SK-N-SH (cell line): ENCODE measurements around the gene PAPOLB. TPM values are rescaled to one million over a fixed set of nuclear protein-coding genes. Genes with fewer than 3 reads are reported as not detected.

Source experiments
- CTCF ChIA-PET: fragments of 300-600, 350-600 bp; formaldehyde crosslinking; extraction: SDS; loops from one replicate; lab custom pipeline; 2021; lab: Yijun Ruan, JAX
- POLR2A ChIA-PET: fragments of 350-600 bp; sonication (Branson Sonifier 250); formaldehyde crosslinking; extraction: SDS; loops from one replicate; lab custom pipeline; 2020; ENCODE audit warnings: antibody characterized with exemption, inconsistent platforms; lab: Yijun Ruan, JAX
- DNase-seq: peaks from one replicate; pipeline ENCODE4 v3.0.0; 2012
- H2AFZ ChIP-seq: fragments of 200-600 bp; sonication (generic); 2 replicates; pipeline ENCODE4 v1.8.1; 2016; ENCODE audit warnings: antibody characterized with exemption, mild to moderate bottlenecking, low read depth
- H3F3A ChIP-seq: fragments of 200-600 bp; sonication (generic); replicated peaks from 2 replicates; pipeline ENCODE3; 2016; ENCODE audit warnings: antibody characterized with exemption, mild to moderate bottlenecking; ENCODE audit not compliant: insufficient read depth
- H3K27ac ChIP-seq, 2 experiments: fragments of 200-500 bp in 1 of 2; fragments of 200-600 bp in 1 of 2; sonication (Bioruptor generic) in 1 of 2; sonication (generic), shearing (Covaris generic) in 1 of 2; 2 replicates each; pipeline versions ENCODE4 v1.5.1 to v1.6.1; 2014 to 2016; ENCODE audit warnings: low read depth in 2 of 2, inconsistent platforms in 1 of 2, low read length in 1 of 2, mild to moderate bottlenecking in 1 of 2, mixed read lengths in 1 of 2
- H3K27me3 ChIP-seq: fragments of 200-600 bp; sonication (generic), shearing (Covaris generic); 2 replicates; pipeline ENCODE4 v1.6.1; 2016; ENCODE audit warnings: mixed run types; ENCODE audit not compliant: insufficient read depth
- H3K36me3 ChIP-seq, 2 experiments: fragments of 200-500 bp in 1 of 2; fragments of 200-600 bp in 1 of 2; sonication (Bioruptor generic) in 1 of 2; sonication (generic) in 1 of 2; replicated peaks in 1 of 2; 2 replicates each; pipeline versions ENCODE3 to v1.5.1; 2014 to 2016; ENCODE audit warnings: low read length in 1 of 2, mild to moderate bottlenecking in 1 of 2; ENCODE audit not compliant: insufficient read depth in 2 of 2, control insufficient read depth in 1 of 2
- H3K4me1 ChIP-seq, 2 experiments: fragments of 200-500 bp in 1 of 2; fragments of 200-600 bp in 1 of 2; sonication (Bioruptor generic) in 1 of 2; sonication (generic), shearing (Covaris generic) in 1 of 2; 2 replicates each; pipeline versions ENCODE4 v1.5.1 to v1.6.1; 2014 to 2016; ENCODE audit warnings: low read depth in 1 of 2, low read length in 1 of 2, mixed run types in 1 of 2; ENCODE audit not compliant: insufficient read depth in 2 of 2, control insufficient read depth in 1 of 2
- H3K4me2 ChIP-seq: fragments of 200-600 bp; sonication (generic), shearing (Covaris generic); 2 replicates; pipeline ENCODE4 v1.6.1; 2017; ENCODE audit warnings: mixed run types
- H3K4me3 ChIP-seq, 2 experiments: fragments of 200-500 bp in 1 of 2; fragments of 200-600 bp in 1 of 2; sonication (Bioruptor generic) in 1 of 2; sonication (generic), shearing (Covaris generic) in 1 of 2; 2 replicates each; pipeline versions ENCODE4 v1.5.1 to v1.8.1; 2014 to 2016; ENCODE audit warnings: low read depth in 2 of 2, inconsistent platforms in 1 of 2, low read length in 1 of 2, mild to moderate bottlenecking in 1 of 2, mixed read lengths in 1 of 2, moderate library complexity in 1 of 2
- H3K79me2 ChIP-seq: fragments of 200-600 bp; sonication (generic); 2 replicates; pipeline ENCODE4 v1.8.1; 2017; ENCODE audit warnings: mild to moderate bottlenecking; ENCODE audit not compliant: insufficient read depth
- H3K9ac ChIP-seq: fragments of 200-600 bp; sonication (generic); 2 replicates; pipeline ENCODE4 v1.6.1; 2017; ENCODE audit warnings: mixed run types
- H3K9me2 ChIP-seq: fragments of 200-600 bp; sonication (generic); 2 replicates; pipeline ENCODE4 v1.6.1; 2017; ENCODE audit warnings: mixed run types
- H3K9me3 ChIP-seq: fragments of 200-600 bp; sonication (generic); 2 replicates; pipeline ENCODE4 v1.6.1; 2017; ENCODE audit warnings: mixed run types, mild to moderate bottlenecking, moderate library complexity
- H4K20me1 ChIP-seq: fragments of 200-600 bp; sonication (generic); 2 replicates; pipeline ENCODE4 v1.6.1; 2017; ENCODE audit warnings: mild to moderate bottlenecking, mixed run types; ENCODE audit not compliant: insufficient read depth
- CHD2 ChIP-seq: fragments of 150-350 bp; IDR thresholded peaks from 2 replicates; pipeline ENCODE4 v1.6.1; 2018; ENCODE audit warnings: low read length; ENCODE audit not compliant: partially characterized antibody
- CTCF ChIP-seq: fragments of 200-600 bp; sonication (generic); IDR thresholded peaks from 2 replicates; pipeline ENCODE4 v1.6.1; 2017; ENCODE audit warnings: antibody characterized with exemption, mild to moderate bottlenecking, moderate library complexity
- ELF1 ChIP-seq: IDR thresholded peaks from 2 replicates; pipeline ENCODE4 v1.4.0; 2012
- FOXM1 ChIP-seq: IDR thresholded peaks from 2 replicates; pipeline ENCODE4 v1.4.0; 2012; ENCODE audit warnings: low read depth, mild to moderate bottlenecking
- GATA2 ChIP-seq: sonication (generic); formaldehyde crosslinking; IDR thresholded peaks from 2 replicates; pipeline ENCODE4 v1.5.0; 2020; ENCODE audit warnings: mild to moderate bottlenecking, missing genetic modification reagents
- JUND ChIP-seq: IDR thresholded peaks from 2 replicates; pipeline ENCODE4 v1.4.0; 2012
- MAX ChIP-seq: IDR thresholded peaks from 2 replicates; pipeline ENCODE4 v1.4.0; 2012; ENCODE audit warnings: low read depth
- MEF2A ChIP-seq: IDR thresholded peaks from 2 replicates; pipeline ENCODE4 v1.4.0; 2012; ENCODE audit warnings: low read depth, borderline replicate concordance
- MXI1 ChIP-seq: IDR thresholded peaks from 2 replicates; pipeline ENCODE4 v1.6.1; 2012; ENCODE audit warnings: mild to moderate bottlenecking, low read depth, low read length, improper control_type of control experiment
- NFIC ChIP-seq: IDR thresholded peaks from 2 replicates; pipeline ENCODE4 v1.4.0; 2012; ENCODE audit warnings: borderline replicate concordance
- PBX3 ChIP-seq: IDR thresholded peaks from 2 replicates; pipeline ENCODE4; 2012
- POLR2AphosphoS5 ChIP-seq: IDR thresholded peaks from 2 replicates; pipeline ENCODE4 v1.6.1; 2012; ENCODE audit warnings: low read depth, low read length
- REST ChIP-seq: IDR thresholded peaks from 2 replicates; pipeline ENCODE4 v1.6.1; 2012; ENCODE audit warnings: mild to moderate bottlenecking, low read depth, low read length, moderate library complexity
- RXRA ChIP-seq: IDR thresholded peaks from 2 replicates; pipeline ENCODE4 v1.4.0; 2012; ENCODE audit warnings: low read depth, mild to moderate bottlenecking, borderline replicate concordance
- SMC3 ChIP-seq: IDR thresholded peaks from 2 replicates; pipeline ENCODE4 v1.6.1; 2012; ENCODE audit warnings: low read depth, low read length, improper control_type of control experiment
- TAF1 ChIP-seq: IDR thresholded peaks from 2 replicates; pipeline ENCODE4 v1.6.1; 2012; ENCODE audit warnings: low read depth, mild to moderate bottlenecking, low read length, moderate library complexity, borderline replicate concordance
- TEAD4 ChIP-seq: IDR thresholded peaks from 2 replicates; pipeline ENCODE4 v1.4.0; 2012; ENCODE audit warnings: mild to moderate bottlenecking, borderline replicate concordance; ENCODE audit not compliant: insufficient read depth
- ZBTB33 ChIP-seq: IDR thresholded peaks from 2 replicates; pipeline ENCODE4 v1.4.0; 2012; ENCODE audit warnings: low read depth, borderline replicate concordance
- WGBS: methylation state at CpG from one replicate; pipeline ENCODE4 v1.1.6; 2017; ENCODE audit warnings: low lambda C conversion rate; 5-methylcytosine and 5-hydroxymethylcytosine counted together
- polyA plus RNA-seq, 3 experiments: library from polyadenylated mRNA; depleted of rRNA; stranded (reverse); fragments of >200 nt; gene quantifications; 2 replicates each; pipeline ENCODE4 v1.2.3, GENCODE V29; 2012

Gene PAPOLB
- polyA plus RNA-seq, 1 of the 3 experiments (the other 2 are of a cell fraction), result not detected

GRCh38 chr7:4841007-4841784, 20.6 kb downstream of the PAPOLB start:
- ChIA-PET CTCF (interaction anchor here (1.0 to 13.1 kb wide), 4 partner anchors 8 to 244 kb away, joined by 4 to 198 read pairs (median 6); no protein-coding TSS in a partner anchor), POLR2A (no interaction called here)
- DNase-seq, result no peak

GRCh38 chr7:4840079-4840501, 21.7 kb downstream of the PAPOLB start:
- Histone ChIP-seq H4K20me1 (no peaks in the 10 kb centered on the region), H3K4me3 (no peak overlapping the region), H3K9me3 (no peaks in the 10 kb centered on the region), H3K36me3 (no peaks in the 10 kb centered on the region), H3K4me2 (no peak overlapping the region), H3K9ac (no peak overlapping the region), H3K9me2 (no peaks in the 10 kb centered on the region), H3F3A (no peaks in the 10 kb centered on the region), H3K4me1 (peaks cover 0 to 32% of the 10 kb centered on the region in 2 experiments; a peak in 1 of 4 replicates), H3K27me3 (no peaks in the 10 kb centered on the region), H3K79me2 (no peaks in the 10 kb centered on the region), H2AFZ (no peak overlapping the region), H3K27ac (no peak overlapping the region)
- no peak for TF ChIP-seq JUND
- no peak for TF ChIP-seq REST
- TF ChIP-seq RXRA, result no peak
- no peak for TF ChIP-seq TAF1
- TF ChIP-seq TEAD4, result no peak
- TF ChIP-seq FOXM1, result no peak
- TF ChIP-seq ZBTB33, result no peak
- TF ChIP-seq NFIC, result no peak
- no peak for TF ChIP-seq POLR2AphosphoS5
- no peak for TF ChIP-seq CHD2
- TF ChIP-seq SMC3, result no peak
- no peak for TF ChIP-seq CTCF
- no peak for TF ChIP-seq MAX
- TF ChIP-seq GATA2 (CRISPR knock-in tag), result no peak
- TF ChIP-seq MXI1, result no peak
- no peak for TF ChIP-seq PBX3
- WGBS, result 83% methylated on average over 15 of the region's 16 CpGs
- POLR2A ChIA-PET, result no interaction called here
- no peak for DNase-seq
- CTCF ChIA-PET, result interaction anchor here (1.2 to 13.1 kb wide), 4 partner anchors 9 to 43 kb away, joined by 3 to 198 read pairs (median 18); partner anchors contain the start of gene RADIL

More at GRCh38 chr7:4841007-4841784, 20.6 kb downstream of the PAPOLB start:
- peaks cover 0 to 31% of the 10 kb centered on the region in 2 experiments; a peak in 1 of 4 replicates for H3K4me1 ChIP-seq
- no peak overlapping the region for H2AFZ ChIP-seq
- TF ChIP-seq MEF2A, result no peak
- TF ChIP-seq ELF1, result no peak
- no peaks in the 10 kb centered on the region for H4K20me1 ChIP-seq
- no peaks in the 10 kb centered on the region for H3K79me2 ChIP-seq
- H3K9me2 ChIP-seq, result no peaks in the 10 kb centered on the region
- no peaks in the 10 kb centered on the region for H3K36me3 ChIP-seq
- no peak overlapping the region for H3K9ac ChIP-seq
- no peaks in the 10 kb centered on the region for H3K9me3 ChIP-seq
- 94% methylated on average over 16 of the region's 17 CpGs for WGBS
- H3K27me3 ChIP-seq, result no peaks in the 10 kb centered on the region
- no peaks in the 10 kb centered on the region for H3F3A ChIP-seq
- H3K4me2 ChIP-seq, result no peak overlapping the region
- no peak overlapping the region for H3K27ac ChIP-seq
- H3K4me3 ChIP-seq, result no peak overlapping the region
